Head of caudate nucleus (tissue), 42 donors: ENCODE measurements around the gene PLEKHG4.

Source experiments
- DNase-seq, 42 donors: peaks; one replicate each; pipeline versions ENCODE4 v3.0.0 to v3.0.0-alpha.2; 2020 to 2021; ENCODE audit warnings: mixed read lengths in 7 of 42
- intact Hi-C: fragments of 100-400 bp; cut with DNase I; formaldehyde crosslinking; loops from one replicate; pipeline ENCODE4 v1.15.0; 2022

The PLEKHG4 gene

DNA sequence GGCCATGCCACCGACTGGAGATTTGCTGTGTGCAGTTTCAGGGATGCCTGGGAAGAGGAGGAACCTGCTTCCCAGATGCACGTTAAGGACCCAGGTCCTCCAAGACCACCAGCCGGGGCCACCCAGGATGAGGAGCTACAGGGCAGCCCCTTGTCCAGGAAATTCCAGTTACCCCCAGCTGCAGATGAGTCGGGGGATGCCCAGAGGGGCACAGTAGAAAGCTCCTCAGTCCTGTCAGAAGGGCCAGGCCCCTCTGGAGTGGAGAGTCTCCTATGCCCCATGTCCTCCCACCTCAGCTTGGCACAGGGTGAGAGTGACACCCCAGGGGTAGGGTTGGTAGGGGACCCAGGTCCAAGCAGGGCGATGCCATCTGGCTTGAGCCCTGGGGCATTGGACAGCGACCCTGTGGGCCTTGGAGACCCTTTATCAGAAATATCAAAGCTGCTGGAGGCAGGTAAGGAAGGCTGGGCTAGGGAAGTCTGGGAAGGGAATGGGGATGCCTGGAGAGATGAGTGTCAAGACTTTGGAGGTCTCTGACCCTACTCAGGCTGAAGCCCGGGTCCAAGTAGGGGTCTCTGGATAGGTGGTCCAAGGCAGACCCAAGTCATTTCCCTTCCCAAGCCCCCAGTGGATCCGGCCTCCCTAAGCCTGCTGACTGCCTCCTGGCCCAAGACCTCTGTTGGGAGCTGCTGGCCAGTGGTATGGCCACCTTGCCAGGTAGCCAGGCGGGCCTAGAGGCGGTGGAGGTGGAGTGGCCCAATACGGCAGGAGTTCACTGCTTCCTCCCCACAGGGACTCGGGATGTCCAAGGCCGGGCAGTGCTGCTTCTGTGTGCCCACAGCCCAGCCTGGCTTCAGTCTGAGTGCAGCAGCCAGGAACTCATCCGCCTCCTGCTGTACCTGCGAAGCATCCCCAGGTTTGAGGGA is 1.0 kb downstream of the PLEKHG4 start:
- intact Hi-C loops = no loop called here
- DNase-seq = no peak

DNA sequence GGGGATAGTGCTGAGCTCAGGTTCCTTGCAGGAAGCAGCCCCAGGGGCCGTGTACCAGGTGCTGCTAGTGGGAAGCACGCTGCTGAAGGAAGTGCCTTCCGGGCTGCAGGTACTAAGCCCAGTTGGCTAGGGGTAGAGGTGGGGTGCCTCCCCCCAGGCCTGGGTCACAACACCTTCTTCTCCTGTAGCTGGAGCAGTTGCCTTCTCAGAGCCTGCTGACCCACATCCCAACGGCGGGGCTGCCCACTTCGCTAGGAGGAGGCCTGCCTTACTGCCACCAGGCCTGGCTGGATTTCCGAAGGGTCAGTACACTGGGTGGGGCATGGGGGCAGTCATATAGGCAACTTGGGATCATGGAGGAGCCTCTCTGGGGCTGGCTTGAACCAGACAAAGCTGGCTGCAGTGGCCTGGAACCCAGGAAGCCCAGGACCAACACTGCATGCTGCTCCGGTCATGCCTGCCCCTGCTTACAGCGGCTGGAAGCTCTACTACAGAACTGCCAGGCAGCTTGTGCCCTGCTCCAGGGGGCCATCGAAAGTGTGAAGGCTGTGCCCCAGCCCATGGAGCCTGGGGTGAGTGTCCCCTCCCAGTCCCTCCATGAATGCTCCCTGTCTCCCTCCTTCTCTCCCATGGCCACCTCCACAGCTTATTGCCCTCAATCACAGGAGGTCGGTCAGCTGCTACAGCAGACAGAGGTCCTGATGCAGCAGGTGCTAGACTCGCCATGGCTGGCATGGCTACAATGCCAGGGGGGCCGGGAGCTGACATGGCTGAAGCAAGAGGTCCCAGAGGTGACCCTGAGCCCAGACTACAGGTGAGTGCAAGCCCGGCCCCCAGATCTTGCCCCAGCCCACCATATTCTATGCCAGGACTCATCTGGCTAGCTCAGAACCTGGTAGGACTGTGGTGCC is 2.5 kb downstream of the PLEKHG4 start:
- no peak for DNase-seq
- intact Hi-C loops = no loop called here

DNA sequence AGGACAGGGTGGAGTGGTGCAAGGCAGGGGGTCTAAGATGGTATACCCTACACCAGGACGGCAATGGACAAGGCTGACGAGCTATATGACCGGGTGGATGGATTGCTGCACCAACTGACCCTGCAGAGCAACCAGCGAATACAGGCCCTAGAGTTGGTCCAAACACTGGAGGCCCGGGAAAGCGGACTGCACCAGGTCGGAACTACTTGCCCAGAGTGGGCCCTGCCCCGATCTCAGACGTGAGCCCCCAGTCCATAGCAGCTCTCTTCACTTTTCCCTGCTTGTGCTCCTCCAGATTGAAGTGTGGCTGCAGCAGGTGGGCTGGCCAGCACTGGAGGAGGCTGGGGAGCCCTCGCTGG is 3.1 kb downstream of the PLEKHG4 start:
- intact Hi-C loops = no loop called here

DNA sequence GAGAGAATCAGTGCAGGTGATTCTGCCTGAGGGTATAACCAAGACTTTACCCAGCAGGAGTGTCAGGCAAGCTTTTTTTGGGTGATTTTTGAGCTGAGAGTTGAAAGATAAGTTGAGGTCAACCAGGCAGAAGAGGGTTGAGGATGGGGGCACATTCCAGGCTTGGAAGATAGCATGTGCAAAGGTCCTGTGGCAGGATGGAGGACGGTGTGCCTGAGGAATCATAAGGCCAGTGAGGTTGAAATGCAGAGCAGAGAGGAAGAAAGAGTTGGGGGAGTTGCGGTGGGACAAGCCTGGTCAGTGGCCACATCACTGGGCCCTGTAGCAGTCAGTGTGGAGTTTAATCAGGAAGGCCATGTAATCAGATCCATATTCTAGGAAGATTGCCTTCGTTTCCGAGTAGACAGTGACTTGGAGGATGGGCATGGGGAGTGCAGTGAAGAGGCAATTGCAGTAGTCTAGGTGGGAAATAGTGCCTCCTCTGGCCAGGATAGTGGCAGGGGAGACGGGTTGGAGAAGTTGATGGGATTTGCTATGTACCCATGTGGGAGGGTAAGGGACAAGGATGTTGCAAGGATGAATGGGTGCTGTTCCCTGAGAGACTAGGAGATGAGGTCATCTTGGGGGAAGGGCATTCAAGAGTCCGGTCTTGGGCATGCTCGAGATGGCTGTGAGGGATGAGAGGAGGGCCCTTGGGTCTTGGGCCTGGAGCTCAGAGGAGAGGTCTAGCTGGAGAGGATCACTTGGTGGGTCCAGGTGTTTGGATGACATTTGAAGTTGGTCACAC is 3.9 kb downstream of the PLEKHG4 start:
- intact Hi-C loops = no loop called here

More for the DNA sequence above, 3.1 kb downstream of the PLEKHG4 start:
- DNase-seq = no peak

DNA sequence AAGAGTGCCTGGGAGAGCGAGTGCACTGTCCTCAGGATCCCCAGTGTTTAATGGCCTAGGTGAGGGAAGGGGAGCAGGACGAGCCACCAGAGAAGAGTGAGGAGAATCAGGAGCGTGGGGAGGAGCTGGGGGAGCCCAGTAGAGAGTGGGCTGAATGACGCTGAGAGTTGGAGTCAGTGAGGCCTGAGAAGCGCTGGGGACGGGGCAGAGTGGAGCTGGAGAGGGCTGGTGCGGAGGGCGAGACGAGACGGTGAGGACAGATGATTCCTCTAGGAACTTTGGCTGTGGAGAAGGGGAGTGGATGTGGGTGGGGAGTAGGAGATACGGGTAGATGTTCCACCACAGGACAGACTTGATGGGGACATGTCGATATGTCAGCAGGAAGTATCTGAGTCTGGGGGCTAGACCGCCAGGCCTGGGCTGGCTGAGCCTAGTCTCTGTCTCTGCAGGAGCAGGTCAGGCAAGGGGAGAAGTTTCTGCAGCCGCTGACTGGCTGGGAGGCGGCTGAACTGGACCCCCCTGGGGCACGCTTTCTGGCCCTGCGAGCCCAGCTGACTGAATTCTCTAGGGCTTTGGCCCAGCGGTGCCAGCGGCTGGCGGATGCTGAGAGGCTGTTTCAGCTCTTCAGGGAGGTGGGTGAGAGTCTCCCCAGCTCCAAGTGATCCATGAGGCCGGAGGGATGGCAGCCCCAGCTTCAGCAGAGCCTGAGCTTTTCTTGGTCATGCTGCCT is 4.7 kb downstream of the PLEKHG4 start:
- intact Hi-C loops = no loop called here

More for the DNA sequence above, 3.9 kb downstream of the PLEKHG4 start:
- no peak for DNase-seq

DNA sequence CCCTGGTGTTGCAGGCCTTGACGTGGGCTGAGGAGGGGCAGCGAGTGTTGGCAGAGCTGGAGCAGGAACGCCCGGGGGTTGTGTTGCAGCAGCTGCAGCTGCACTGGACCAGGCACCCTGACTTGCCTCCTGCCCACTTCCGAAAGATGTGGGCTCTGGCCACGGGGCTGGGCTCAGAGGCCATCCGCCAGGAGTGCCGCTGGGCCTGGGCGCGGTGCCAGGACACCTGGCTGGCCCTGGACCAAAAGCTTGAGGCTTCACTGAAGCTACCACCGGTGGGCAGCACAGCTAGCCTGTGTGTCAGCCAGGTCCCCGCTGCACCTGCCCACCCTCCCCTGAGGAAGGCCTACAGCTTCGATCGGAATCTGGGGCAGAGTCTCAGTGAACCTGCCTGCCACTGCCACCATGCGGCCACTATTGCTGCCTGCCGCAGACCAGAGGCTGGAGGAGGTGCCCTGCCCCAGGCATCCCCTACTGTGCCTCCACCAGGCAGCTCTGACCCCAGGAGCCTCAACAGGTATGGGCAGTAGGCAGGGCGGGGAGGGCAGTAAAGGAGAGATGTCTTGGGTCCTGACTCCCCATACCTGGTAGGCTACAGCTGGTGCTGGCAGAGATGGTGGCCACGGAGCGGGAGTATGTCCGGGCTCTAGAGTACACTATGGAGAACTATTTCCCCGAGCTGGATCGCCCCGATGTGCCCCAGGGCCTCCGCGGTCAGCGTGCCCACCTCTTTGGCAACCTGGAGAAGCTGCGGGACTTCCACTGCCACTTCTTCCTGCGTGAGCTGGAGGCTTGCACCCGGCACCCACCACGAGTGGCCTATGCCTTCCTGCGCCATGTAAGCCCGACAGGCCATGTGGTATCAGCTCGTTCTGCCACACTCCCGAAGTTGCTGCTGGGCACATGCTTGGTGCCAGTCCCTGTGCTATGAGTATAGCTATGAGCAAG is 5.6 kb downstream of the PLEKHG4 start:
- intact Hi-C loops = no loop called here
- DNase-seq = peak in 37 of 42 donors; percentile 11 to 66 (median 35)

More for the DNA sequence above, 4.7 kb downstream of the PLEKHG4 start:
- DNase-seq = no peak

DNA sequence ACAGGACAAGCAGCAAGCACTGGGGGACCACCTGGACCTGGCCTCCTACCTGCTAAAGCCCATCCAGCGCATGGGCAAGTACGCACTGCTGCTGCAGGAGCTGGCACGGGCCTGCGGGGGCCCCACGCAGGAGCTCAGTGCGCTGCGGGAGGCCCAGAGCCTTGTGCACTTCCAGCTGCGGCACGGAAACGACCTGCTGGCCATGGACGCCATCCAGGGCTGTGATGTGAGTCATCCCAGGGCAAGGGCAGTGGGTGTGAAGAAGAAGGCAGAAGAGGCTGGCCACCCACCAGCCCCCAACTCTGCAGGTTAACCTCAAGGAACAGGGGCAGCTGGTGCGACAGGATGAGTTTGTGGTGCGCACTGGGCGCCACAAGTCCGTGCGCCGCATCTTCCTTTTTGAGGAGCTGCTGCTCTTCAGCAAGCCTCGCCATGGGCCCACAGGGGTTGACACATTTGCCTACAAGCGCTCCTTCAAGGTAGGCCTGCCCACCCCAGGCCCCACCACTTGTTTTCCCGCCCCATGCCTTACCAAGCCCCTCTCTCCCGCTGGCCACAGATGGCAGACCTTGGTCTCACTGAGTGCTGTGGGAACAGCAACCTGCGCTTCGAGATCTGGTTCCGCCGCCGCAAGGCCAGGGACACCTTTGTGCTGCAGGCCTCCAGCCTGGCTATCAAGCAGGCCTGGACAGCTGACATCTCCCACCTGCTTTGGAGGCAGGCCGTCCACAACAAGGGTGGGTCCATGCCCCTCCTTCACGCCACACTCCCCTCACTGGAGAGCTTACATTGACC is 7.3 kb downstream of the PLEKHG4 start:
- intact Hi-C loops = no loop called here
- DNase-seq = no peak

DNA sequence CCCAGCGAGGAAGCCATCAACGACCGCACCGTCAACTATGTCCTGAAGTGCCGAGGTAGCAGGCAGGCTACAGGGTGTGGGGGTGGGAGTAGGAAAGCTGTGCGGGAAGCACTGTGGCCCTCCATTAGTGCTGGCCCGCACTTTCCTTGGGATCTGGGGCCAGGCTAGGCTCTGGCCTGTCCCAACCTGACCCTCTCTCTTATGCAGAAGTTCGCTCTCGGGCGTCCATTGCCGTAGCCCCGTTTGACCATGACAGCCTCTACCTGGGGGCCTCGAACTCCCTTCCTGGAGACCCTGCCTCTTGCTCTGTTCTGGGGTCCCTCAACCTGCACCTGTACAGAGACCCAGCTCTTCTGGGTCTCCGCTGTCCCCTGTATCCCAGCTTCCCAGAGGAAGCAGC is 8.6 kb downstream of the PLEKHG4 start:
- DNase-seq = no peak
- intact Hi-C loops = no loop called here

DNA sequence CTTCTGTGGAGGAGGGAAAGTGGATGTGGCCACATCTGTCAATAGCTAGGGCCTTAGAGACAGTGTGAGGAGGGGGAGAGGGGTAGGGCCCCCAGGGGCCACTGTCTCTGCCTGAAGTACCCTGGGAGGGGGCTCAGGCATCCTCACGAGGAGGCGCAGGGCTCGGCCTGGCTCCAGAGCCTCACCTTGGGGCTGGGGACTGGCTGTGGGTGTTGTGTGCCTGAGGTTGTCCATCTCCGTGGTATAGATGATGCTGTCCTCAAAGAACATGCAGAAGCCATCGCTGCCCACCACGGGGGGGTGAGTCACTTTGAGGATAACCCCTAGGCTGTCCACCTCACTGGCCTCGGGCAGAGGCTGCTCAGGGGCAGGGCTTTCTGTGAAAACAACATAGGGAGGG is 12.1 kb downstream of the PLEKHG4 start:
- intact Hi-C loops = no loop called here
- DNase-seq = no peak

DNA sequence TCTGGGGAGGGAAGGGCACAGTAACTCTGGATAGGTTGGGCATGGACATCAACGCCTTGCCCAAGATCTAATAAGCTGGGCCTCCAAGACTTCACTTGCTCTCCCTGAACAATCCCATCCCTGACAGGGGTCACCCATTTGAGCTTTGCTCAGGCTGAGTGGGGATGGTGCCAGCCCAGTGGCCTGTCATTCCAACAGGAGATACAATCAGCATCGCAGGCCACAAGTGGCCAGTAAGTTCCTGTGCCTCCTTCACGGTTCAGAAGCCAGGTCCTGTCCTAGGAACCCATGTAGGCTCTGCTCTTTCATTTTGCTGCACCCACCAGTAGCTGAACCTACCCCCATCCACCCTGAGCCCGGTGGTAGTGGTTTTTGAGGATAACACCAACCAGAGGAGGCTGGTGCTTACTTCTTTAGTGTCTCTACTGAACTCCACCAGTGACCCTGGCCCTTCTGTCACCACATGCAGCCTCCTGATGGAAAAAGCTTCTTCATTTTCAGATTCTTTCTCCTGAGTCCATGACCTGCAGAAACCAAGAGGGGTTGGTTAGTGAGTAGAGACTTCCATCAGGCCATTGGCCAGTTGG is 14.9 kb downstream of the PLEKHG4 start:
- intact Hi-C loops = no loop called here
- DNase-seq = no peak

DNA sequence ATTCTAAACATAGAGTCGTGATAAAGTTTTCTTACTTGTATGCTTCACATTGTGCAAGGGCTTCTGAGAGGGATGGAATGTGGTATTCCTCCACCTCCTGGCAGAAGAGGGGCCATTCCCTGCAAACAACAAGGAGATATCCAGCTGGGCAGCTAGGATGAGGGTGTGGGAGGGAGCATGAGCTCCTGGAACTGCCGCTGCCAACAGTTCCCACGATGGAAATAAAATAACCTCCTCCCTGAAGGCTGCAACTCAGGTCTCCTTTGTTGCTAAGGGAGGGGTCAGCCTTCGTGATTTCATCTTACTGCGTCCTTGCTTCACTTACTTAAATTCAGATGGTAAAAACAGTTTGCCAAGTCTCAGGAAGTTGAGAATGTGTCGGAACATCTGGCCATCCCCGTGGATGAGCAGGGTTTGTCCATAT is 15.6 kb downstream of the PLEKHG4 start:
- DNase-seq = no peak
- intact Hi-C loops = no loop called here

DNA sequence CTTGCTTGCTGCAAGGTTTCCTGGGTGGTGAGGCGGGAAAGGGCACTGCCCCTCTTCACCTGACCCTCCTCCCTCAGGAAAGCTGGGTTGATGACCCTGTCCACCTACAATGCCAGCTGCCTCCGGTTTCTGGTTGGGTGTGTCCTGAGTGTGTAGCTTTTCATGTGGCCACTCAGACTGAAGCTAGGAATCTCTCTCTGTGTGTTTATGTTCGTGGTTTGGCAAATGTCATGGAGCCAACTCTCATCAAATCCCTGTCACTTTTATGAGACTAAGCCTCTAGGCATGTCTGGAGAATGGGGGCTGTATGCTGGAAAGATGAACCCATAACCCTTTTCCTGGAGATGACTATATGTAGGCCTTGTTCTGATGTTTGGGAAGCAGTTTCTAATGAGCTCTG is 17.1 kb downstream of the PLEKHG4 start:
- intact Hi-C loops = no loop called here
- no peak for DNase-seq

DNA sequence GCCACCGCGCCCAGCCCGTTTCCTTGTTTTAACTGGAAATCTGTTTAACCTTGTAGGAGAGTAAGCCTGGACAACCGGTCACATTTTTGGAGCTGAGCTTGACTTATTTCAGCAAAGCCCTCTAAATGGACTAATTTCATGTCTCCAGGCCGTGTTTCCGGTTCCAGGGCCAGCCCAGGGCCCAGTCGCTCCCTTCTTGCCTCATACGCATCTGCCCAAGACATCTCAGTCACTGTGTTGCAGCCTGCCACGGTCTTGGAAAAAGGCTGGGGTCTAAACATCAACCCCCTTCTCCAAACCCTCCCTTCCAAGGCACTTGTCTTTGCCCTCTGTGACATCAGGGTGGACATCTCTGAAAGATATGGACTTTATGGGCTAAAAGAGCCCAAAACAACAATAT is 18.9 kb downstream of the PLEKHG4 start:
- no peak for DNase-seq
- intact Hi-C loops = no loop called here

DNA sequence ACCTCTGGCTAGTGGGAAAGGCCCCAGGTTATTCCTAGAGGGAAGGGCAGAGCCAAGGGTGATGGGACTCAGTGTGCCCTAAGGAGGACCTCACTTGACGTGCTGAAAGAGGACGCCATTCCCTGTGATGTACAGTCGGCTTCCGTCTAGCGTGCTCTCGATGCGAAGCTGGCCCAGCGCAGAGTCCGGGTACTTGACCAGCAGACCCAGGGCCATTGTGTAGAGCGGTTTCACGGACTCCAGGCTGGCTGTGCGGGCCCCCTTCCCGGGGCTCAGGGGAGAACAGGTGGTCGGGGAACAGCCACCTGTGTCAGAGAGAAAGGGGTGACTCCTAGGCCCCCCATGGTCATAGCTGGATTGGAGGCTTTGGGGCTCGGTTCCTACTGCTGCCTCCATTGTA is 19.9 kb downstream of the PLEKHG4 start:
- intact Hi-C loops = no loop called here
- DNase-seq = no peak

DNA sequence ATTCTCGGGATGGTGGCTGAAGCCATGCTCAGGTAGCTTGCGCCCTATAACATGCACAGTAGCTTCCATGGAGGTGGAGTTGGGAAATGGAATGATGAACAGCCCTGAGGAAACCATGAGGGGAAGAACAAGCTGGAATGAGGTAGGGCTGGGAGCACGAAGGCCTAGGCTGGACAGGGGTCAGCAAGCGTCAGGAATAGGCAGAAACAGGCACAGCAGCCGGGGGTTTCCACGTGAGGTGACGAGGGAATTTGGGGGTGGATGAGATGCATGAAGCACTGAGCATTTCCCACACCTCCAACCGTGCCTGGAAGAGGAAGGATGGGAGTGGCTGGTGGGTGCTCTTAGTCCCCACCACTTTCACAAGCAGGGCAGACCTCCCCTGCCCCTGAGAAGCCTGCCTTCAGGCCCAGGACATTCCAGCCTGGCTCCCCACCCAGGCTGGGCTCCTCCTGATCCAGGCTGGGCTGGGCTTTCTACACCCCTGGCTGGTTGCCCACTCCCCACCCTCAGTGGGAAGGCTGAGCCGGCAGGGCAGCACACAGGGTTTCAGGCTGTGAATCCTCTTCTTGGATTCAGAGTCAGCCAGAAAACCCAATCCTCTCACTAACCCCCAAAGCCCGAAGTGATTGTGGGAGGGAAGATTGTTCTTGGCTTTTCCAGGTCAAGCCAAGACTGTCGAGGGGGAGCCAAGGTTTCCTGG is 21.9 kb downstream of the PLEKHG4 start:
- intact Hi-C loops = no loop called here
- no peak for DNase-seq

DNA sequence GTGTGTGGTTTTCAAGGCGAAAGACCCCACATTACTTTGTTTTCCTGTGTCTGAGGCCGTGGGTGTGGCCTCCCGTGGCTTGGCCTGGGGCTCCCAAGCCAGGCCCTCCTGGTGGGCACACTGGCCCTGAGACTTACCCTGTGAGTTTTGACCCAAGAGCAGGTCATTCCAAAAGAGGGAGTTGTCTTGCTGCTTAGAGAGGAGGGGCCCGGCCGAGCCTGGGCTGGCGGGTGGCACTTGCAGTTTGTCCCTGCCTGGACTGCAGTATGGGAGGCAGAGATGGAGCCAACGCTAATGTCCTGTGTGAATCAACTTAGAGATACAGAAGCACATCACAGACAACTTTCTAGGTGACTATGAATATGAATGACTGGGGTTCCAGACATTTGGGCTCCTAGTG is 22.7 kb downstream of the PLEKHG4 start:
- intact Hi-C loops = no loop called here
- no peak for DNase-seq
